Measurements from ENCODE around the gene SLC7A9.

GRCh38 chr19:32872391-32872790, 2.8 kb upstream of the SLC7A9 start:
- TF ChIP-seq HOXB5 (CRISPR knock-in tag; IDR thresholded peaks at IDR 0.05) (no peak), BCL3 (IDR thresholded peaks at IDR 0.05) (no peak), CTCF (IDR thresholded peaks at IDR 0.05) (no peak), ESRRA (IDR thresholded peaks at IDR 0.05; ENCODE audit: borderline replicate concordance, low read length) (no peak)
